Measurements from ENCODE around the gene TGM1. TPM values are rescaled to one million over a fixed set of nuclear protein-coding genes. Genes with fewer than 3 reads are reported as not detected.

TGM1 gene
- total RNA-seq, 1 donor from 2014 or later = 26.1 TPM

GRCh38 chr14:24292118-24292807 is 29.3 kb upstream of the TGM1 start:
- no peak for DNase-seq

- DNase-seq = no peak
Observed at GRCh38 chr14:24291446-24292117, 28.6 kb upstream of the TGM1 start.

- no peak for DNase-seq
Observed at GRCh38 chr14:24290746-24291145, 27.8 kb upstream of the TGM1 start.

- DNase-seq = no peak
Observed at GRCh38 chr14:24289649-24290280, 26.8 kb upstream of the TGM1 start.

GRCh38 chr14:24286996-24287395 is 24.0 kb upstream of the TGM1 start:
- DNase-seq = no peak

- DNase-seq = no peak
Observed at GRCh38 chr14:24285351-24285750, 22.4 kb upstream of the TGM1 start.

GRCh38 chr14:24284501-24285035 is 21.6 kb upstream of the TGM1 start:
- DNase-seq = no peak

- no peak for DNase-seq
Observed at GRCh38 chr14:24283796-24284460, 21.0 kb upstream of the TGM1 start.

- no peak for DNase-seq
Observed at GRCh38 chr14:24282736-24283135, 19.8 kb upstream of the TGM1 start.

- no peak for DNase-seq
Observed at GRCh38 chr14:24281636-24282035, 18.7 kb upstream of the TGM1 start.

- DNase-seq = no peak
Observed at GRCh38 chr14:24280797-24281460, 18.0 kb upstream of the TGM1 start.

GRCh38 chr14:24279301-24280186 is 16.6 kb upstream of the TGM1 start:
- no peak for DNase-seq

- DNase-seq = no peak
Observed at GRCh38 chr14:24278424-24278823, 15.4 kb upstream of the TGM1 start.

- DNase-seq = no peak
Observed at GRCh38 chr14:24277606-24278321, 14.8 kb upstream of the TGM1 start.

- no peak for DNase-seq
Observed at GRCh38 chr14:24277071-24277470, 14.1 kb upstream of the TGM1 start.

- DNase-seq = peak; percentile 14
Observed at GRCh38 chr14:24274101-24274543, 11.1 kb upstream of the TGM1 start.

- no peak for DNase-seq
Observed at GRCh38 chr14:24273422-24273998, 10.5 kb upstream of the TGM1 start.

GRCh38 chr14:24272467-24272866 is 9.5 kb upstream of the TGM1 start:
- DNase-seq = no peak

GRCh38 chr14:24271834-24272263 is 8.9 kb upstream of the TGM1 start:
- no peak for DNase-seq
